Measurements from ENCODE around the gene HBQ1. TPM values are rescaled to one million over a fixed set of nuclear protein-coding genes. Genes with fewer than 3 reads are reported as not detected.
"Not testable (repeated sequence)": the region's sequence is repeated elsewhere in the genome, so short reads cannot be mapped to it uniquely, and the experiment has no call there.

HBQ1 gene
- total RNA-seq, 1 experiment from 2014 or later = not detected

- ChIA-PET POLR2A (ENCODE audit: unreplicated experiment) (no interaction called here), CTCF (no interaction called here)
- Histone ChIP-seq H3K4me3 (ENCODE audit: low read length) (no peak overlapping the region), H3K9me3 (ENCODE audit: low read length) (no peaks in the 10 kb centered on the region), H3K27me3 (ENCODE audit: low read length) (peaks cover 7% of the 10 kb centered on the region), H2AFZ (ENCODE audit: low read length) (no peak overlapping the region), H3K36me3 (ENCODE audit: low read depth, low read length) (no peaks in the 10 kb centered on the region), H3K27ac (ENCODE audit: low read length) (no peak overlapping the region), H3K4me1 (ENCODE audit: insufficient read depth, low read length) (no peaks in the 10 kb centered on the region), H4K20me1 (ENCODE audit: low read length) (no peaks in the 10 kb centered on the region), H3K79me2 (ENCODE audit: low read length) (no peaks in the 10 kb centered on the region), H3F3A (ENCODE audit: low read length, unreplicated experiment) (no peaks in the 10 kb centered on the region), H3K9ac (ENCODE audit: low read length) (no peak overlapping the region), H3K9me2 (replicated peaks; ENCODE audit: low read length) (no peaks in the 10 kb centered on the region), H3K4me2 (ENCODE audit: low read length) (no peak overlapping the region)
- TF ChIP-seq EZH2phosphoT487 (IDR thresholded peaks at IDR 0.05; ENCODE audit: borderline replicate concordance, low read length) (no peak), EZH2 (IDR thresholded peaks at IDR 0.05; ENCODE audit: low read length, unreplicated experiment) (no peak), CTCF (conservative IDR thresholded peaks at IDR 0.05; ENCODE audit: low read depth, low read length) (no peak)
- DNase-seq (no peak), ATAC-seq (no peak)
- intact Hi-C loops (cut with micrococcal nuclease) = no loop called here
- no TSS peak for BruUV-seq (replicated peaks)
Measured at GRCh38 chr16:160691-161190, 19.5 kb upstream of the HBQ1 start.

GRCh38 chr16:162271-162991, 17.8 kb upstream of the HBQ1 start:
- Histone ChIP-seq H3K9ac (ENCODE audit: low read length) (no peak overlapping the region), H3K27ac (ENCODE audit: low read length) (no peak overlapping the region), H2AFZ (ENCODE audit: low read length) (no peak overlapping the region), H3K36me3 (ENCODE audit: low read depth, low read length) (no peaks in the 10 kb centered on the region), H3K27me3 (ENCODE audit: low read length) (peaks cover 20% of the 10 kb centered on the region), H3K79me2 (ENCODE audit: low read length) (no peaks in the 10 kb centered on the region), H4K20me1 (ENCODE audit: low read length) (no peaks in the 10 kb centered on the region), H3K4me2 (ENCODE audit: low read length) (no peak overlapping the region), H3F3A (ENCODE audit: low read length, unreplicated experiment) (no peaks in the 10 kb centered on the region), H3K4me3 (ENCODE audit: low read length) (no peak overlapping the region), H3K9me2 (replicated peaks; ENCODE audit: low read length) (no peaks in the 10 kb centered on the region), H3K4me1 (ENCODE audit: insufficient read depth, low read length) (no peaks in the 10 kb centered on the region), H3K9me3 (ENCODE audit: low read length) (no peaks in the 10 kb centered on the region)
- ChIA-PET CTCF (no interaction called here), POLR2A (ENCODE audit: unreplicated experiment) (no interaction called here)
- no peak for DNase-seq
- BruUV-seq (replicated peaks) = no TSS peak
- intact Hi-C loops (cut with micrococcal nuclease) = no loop called here
- TF ChIP-seq EZH2 (IDR thresholded peaks at IDR 0.05; ENCODE audit: low read length, unreplicated experiment) = no peak
- no peak for TF ChIP-seq CTCF (conservative IDR thresholded peaks at IDR 0.05; ENCODE audit: low read depth, low read length)
- TF ChIP-seq EZH2phosphoT487 (IDR thresholded peaks at IDR 0.05; ENCODE audit: borderline replicate concordance, low read length) = no peak
- no peak for ATAC-seq

- H3K9me3 ChIP-seq (ENCODE audit: low read length); H3K4me1 ChIP-seq (ENCODE audit: insufficient read depth, low read length); H3K4me3 ChIP-seq (ENCODE audit: low read length); H3F3A ChIP-seq (ENCODE audit: low read length, unreplicated experiment); ATAC-seq; H3K36me3 ChIP-seq (ENCODE audit: low read depth, low read length); CTCF ChIA-PET; H2AFZ ChIP-seq (ENCODE audit: low read length); BruUV-seq (replicated peaks); H3K4me2 ChIP-seq (ENCODE audit: low read length); H3K9me2 ChIP-seq (replicated peaks; ENCODE audit: low read length); intact Hi-C loops (cut with micrococcal nuclease); H3K9ac ChIP-seq (ENCODE audit: low read length); H4K20me1 ChIP-seq (ENCODE audit: low read length); H3K27ac ChIP-seq (ENCODE audit: low read length); H3K79me2 ChIP-seq (ENCODE audit: low read length); POLR2A ChIA-PET (ENCODE audit: unreplicated experiment); DNase-seq: not testable (repeated sequence)
- peaks cover 20% of the 10 kb centered on the region for H3K27me3 ChIP-seq (ENCODE audit: low read length)
Measured at GRCh38 chr16:163139-163538, 17.1 kb upstream of the HBQ1 start.

GRCh38 chr16:163696-164095, 16.6 kb upstream of the HBQ1 start:
- ATAC-seq; intact Hi-C loops (cut with micrococcal nuclease); POLR2A ChIA-PET (ENCODE audit: unreplicated experiment); H2AFZ ChIP-seq (ENCODE audit: low read length); H3K9me3 ChIP-seq (ENCODE audit: low read length); H3K9me2 ChIP-seq (replicated peaks; ENCODE audit: low read length); DNase-seq; H3K4me2 ChIP-seq (ENCODE audit: low read length); H3F3A ChIP-seq (ENCODE audit: low read length, unreplicated experiment); H3K27ac ChIP-seq (ENCODE audit: low read length); H3K36me3 ChIP-seq (ENCODE audit: low read depth, low read length); CTCF ChIA-PET; H3K4me3 ChIP-seq (ENCODE audit: low read length); H3K4me1 ChIP-seq (ENCODE audit: insufficient read depth, low read length); H3K79me2 ChIP-seq (ENCODE audit: low read length); H3K9ac ChIP-seq (ENCODE audit: low read length); H4K20me1 ChIP-seq (ENCODE audit: low read length); BruUV-seq (replicated peaks): not testable (repeated sequence)
- peaks cover 20% of the 10 kb centered on the region for H3K27me3 ChIP-seq (ENCODE audit: low read length)

GRCh38 chr16:164134-164823, 16.0 kb upstream of the HBQ1 start:
- CTCF ChIA-PET = not testable (repeated sequence)

More at GRCh38 chr16:164134-164823, 16.0 kb upstream of the HBQ1 start:
- intact Hi-C loops (cut with micrococcal nuclease); H4K20me1 ChIP-seq (ENCODE audit: low read length); H2AFZ ChIP-seq (ENCODE audit: low read length); H3K79me2 ChIP-seq (ENCODE audit: low read length); H3K4me1 ChIP-seq (ENCODE audit: insufficient read depth, low read length); H3K4me2 ChIP-seq (ENCODE audit: low read length); H3K4me3 ChIP-seq (ENCODE audit: low read length); ATAC-seq; H3F3A ChIP-seq (ENCODE audit: low read length, unreplicated experiment); H3K9me2 ChIP-seq (replicated peaks; ENCODE audit: low read length); H3K9ac ChIP-seq (ENCODE audit: low read length); H3K36me3 ChIP-seq (ENCODE audit: low read depth, low read length); BruUV-seq (replicated peaks); DNase-seq; H3K27ac ChIP-seq (ENCODE audit: low read length); POLR2A ChIA-PET (ENCODE audit: unreplicated experiment); H3K9me3 ChIP-seq (ENCODE audit: low read length): not testable (repeated sequence)
- peaks cover 20% of the 10 kb centered on the region for H3K27me3 ChIP-seq (ENCODE audit: low read length)
